M059J (cell line): ENCODE results near the gene ARHGEF11. TPM values are rescaled to one million over a fixed set of nuclear protein-coding genes. Genes with fewer than 3 reads are reported as not detected.
A peak's percentile ranks its signal among the peaks of the same experiment; 100 is the strongest.
"Not testable (repeated sequence)": the region's sequence is repeated elsewhere in the genome, so short reads cannot be mapped to it uniquely, and the experiment has no call there.

Source experiments
- DNase-seq: peaks from one replicate; pipeline ENCODE4 v3.0.0-alpha.2; 2012; ENCODE audit warnings: low read depth
- total RNA-seq: library from RNA; depleted of rRNA; stranded (reverse); fragments of >200 nt; shearing (Covaris generic); gene quantifications from 2 replicates; pipeline ENCODE4 v1.2.3, GENCODE V29; 2014

Gene ARHGEF11
- total RNA-seq, 1 experiment from 2014 or later, result 17.1 TPM

GRCh38 chr1:157055729-157056128 is 10.2 kb upstream of the ARHGEF11 start:
- not testable (repeated sequence) for DNase-seq

- no peak for DNase-seq
These were observed 5.3 kb upstream of the ARHGEF11 start for GRCh38 chr1:157050836-157051235.

- no peak for DNase-seq
These were observed 1.5 kb upstream of the ARHGEF11 start for GRCh38 chr1:157047062-157047410.

- no peak for DNase-seq
These were observed 1.2 kb downstream of the ARHGEF11 start for GRCh38 chr1:157044326-157044725.

GRCh38 chr1:157043685-157044084 is 1.9 kb downstream of the ARHGEF11 start:
- no peak for DNase-seq

GRCh38 chr1:157042846-157043245 is 2.7 kb downstream of the ARHGEF11 start:
- no peak for DNase-seq

- peak; percentile 67 for DNase-seq
These were observed 4.7 kb downstream of the ARHGEF11 start for GRCh38 chr1:157040802-157041201.

GRCh38 chr1:157035121-157035520 is 10.4 kb downstream of the ARHGEF11 start:
- DNase-seq, result no peak

- no peak for DNase-seq
These were observed 11.3 kb downstream of the ARHGEF11 start for GRCh38 chr1:157034137-157034800.

GRCh38 chr1:157033357-157033876 is 12.1 kb downstream of the ARHGEF11 start:
- no peak for DNase-seq

GRCh38 chr1:157032303-157032702 is 13.2 kb downstream of the ARHGEF11 start:
- DNase-seq, result no peak

- DNase-seq, result no peak
These were observed 14.8 kb downstream of the ARHGEF11 start for GRCh38 chr1:157030728-157031127.

GRCh38 chr1:157028674-157029073 is 16.9 kb downstream of the ARHGEF11 start:
- DNase-seq, result no peak

- no peak for DNase-seq
These were observed 19.7 kb downstream of the ARHGEF11 start for GRCh38 chr1:157025856-157026255.

GRCh38 chr1:157025385-157025784 is 20.2 kb downstream of the ARHGEF11 start:
- no peak for DNase-seq

- no peak for DNase-seq
These were observed 23.9 kb downstream of the ARHGEF11 start for GRCh38 chr1:157021688-157022087.

GRCh38 chr1:157019457-157019856 is 26.1 kb downstream of the ARHGEF11 start:
- no peak for DNase-seq

GRCh38 chr1:157011845-157012244 is 33.7 kb downstream of the ARHGEF11 start:
- no peak for DNase-seq

GRCh38 chr1:157008502-157008901 is 37.0 kb downstream of the ARHGEF11 start:
- DNase-seq, result peak; percentile 3

GRCh38 chr1:157007306-157007705 is 38.2 kb downstream of the ARHGEF11 start:
- DNase-seq, result no peak

GRCh38 chr1:157006676-157007075 is 38.9 kb downstream of the ARHGEF11 start:
- DNase-seq, result no peak

- DNase-seq, result no peak
These were observed 39.6 kb downstream of the ARHGEF11 start for GRCh38 chr1:157005965-157006364.

- no peak for DNase-seq
These were observed 40.7 kb downstream of the ARHGEF11 start for GRCh38 chr1:157004806-157005205.

- DNase-seq, result no peak
These were observed 41.2 kb downstream of the ARHGEF11 start for GRCh38 chr1:157004327-157004726.
